GM23338 (cell line): Measurements from ENCODE around the gene PROCA1. TPM values are rescaled to one million over a fixed set of nuclear protein-coding genes. Genes with fewer than 3 reads are reported as not detected.
A peak's percentile ranks its signal among the peaks of the same experiment; 100 is the strongest.

Source experiments
- ATAC-seq: fragments of 200-7000 bp; cut with Tn5 transposase; 3 replicates; pipeline ENCODE4 v1.9.1; 2020
- DNase-seq: peaks from one replicate; pipeline ENCODE4 v3.0.0-alpha.2; 2015; ENCODE audit warnings: low spot score
- H2AFZ ChIP-seq: fragments of 200-600 bp; sonication (generic); 2 replicates; pipeline ENCODE4 v1.8.0; 2016; ENCODE audit warnings: antibody characterized with exemption, mild to moderate bottlenecking, moderate library complexity
- H3F3A ChIP-seq: fragments of 200-600 bp; sonication (generic); replicated peaks from 2 replicates; pipeline ENCODE4 v1.8.0; 2017; ENCODE audit warnings: antibody characterized with exemption, mixed run types, low read depth
- H3K27ac ChIP-seq: fragments of 200-600 bp; sonication (generic); 2 replicates; pipeline ENCODE4 v1.6.1; 2016; ENCODE audit warnings: low read depth
- H3K27me3 ChIP-seq: fragments of 200-600 bp; sonication (generic); 2 replicates; pipeline ENCODE4 v1.8.0; 2016; ENCODE audit warnings: mild to moderate bottlenecking, mixed run types, moderate library complexity; ENCODE audit not compliant: insufficient read depth
- H3K36me3 ChIP-seq: fragments of 200-600 bp; sonication (generic); 2 replicates; pipeline ENCODE4 v1.8.0; 2016; ENCODE audit warnings: mild to moderate bottlenecking; ENCODE audit not compliant: insufficient read depth
- H3K4me1 ChIP-seq: fragments of 200-600 bp; sonication (generic); 2 replicates; pipeline ENCODE4 v1.8.0; 2016; ENCODE audit warnings: mild to moderate bottlenecking, moderate library complexity; ENCODE audit not compliant: insufficient read depth
- H3K4me2 ChIP-seq: fragments of 200-600 bp; sonication (generic); 2 replicates; pipeline ENCODE4 v1.7.1; 2017; ENCODE audit warnings: mixed run types
- H3K4me3 ChIP-seq: fragments of 200-600 bp; sonication (generic); 2 replicates; pipeline ENCODE4 v1.6.1; 2016; ENCODE audit warnings: mixed run types
- H3K79me2 ChIP-seq: fragments of 200-600 bp; sonication (generic); replicated peaks from 2 replicates; pipeline ENCODE4 v1.8.0; 2017; ENCODE audit warnings: mild to moderate bottlenecking; ENCODE audit not compliant: insufficient read depth
- H3K9me2 ChIP-seq: fragments of 200-600 bp; sonication (generic); 2 replicates; pipeline ENCODE4 v1.8.0; 2017; ENCODE audit not compliant: insufficient read depth
- H4K20me1 ChIP-seq: fragments of 200-600 bp; sonication (generic); replicated peaks from 2 replicates; pipeline ENCODE4 v1.8.0; 2017; ENCODE audit warnings: mild to moderate bottlenecking; ENCODE audit not compliant: insufficient read depth
- H3K27ac Mint-ChIP-seq: 2 replicates; pipeline ENCODE4 v1.8.0; 2020; ENCODE audit warnings: inconsistent platforms, mild to moderate bottlenecking, moderate library complexity, mixed read lengths
- H3K27me3 Mint-ChIP-seq: 3 replicates; pipeline ENCODE4 v1.8.0; 2022; ENCODE audit warnings: low read depth, mild to moderate bottlenecking, moderate library complexity, mixed read lengths, inconsistent platforms; ENCODE audit not compliant: insufficient read depth, poor library complexity
- H3K36me3 Mint-ChIP-seq: 3 replicates; pipeline ENCODE4 v1.8.0; 2021; ENCODE audit warnings: low read depth, mild to moderate bottlenecking, inconsistent platforms, moderate library complexity, mixed read lengths
- H3K4me1 Mint-ChIP-seq: 3 replicates; pipeline ENCODE4 v1.8.0; 2020; ENCODE audit warnings: mild to moderate bottlenecking, inconsistent platforms, mixed read lengths
- H3K4me3 Mint-ChIP-seq: 3 replicates; pipeline ENCODE4 v1.8.0; 2021; ENCODE audit warnings: moderate library complexity, mild to moderate bottlenecking, inconsistent platforms, mixed read lengths
- H3K9me3 Mint-ChIP-seq: 3 replicates; pipeline ENCODE4 v1.8.0; 2020; ENCODE audit warnings: moderate library complexity, mild to moderate bottlenecking, inconsistent platforms, mixed read lengths
- CREB1 ChIP-seq: fragments of 250-450 bp; sonication (Bioruptor Pico); IDR thresholded peaks from 2 replicates; pipeline ENCODE4 v1.5.0; 2020; ENCODE audit warnings: low read depth, mild to moderate bottlenecking, moderate library complexity
- CTCF ChIP-seq, 2 experiments: fragments of 200-600 bp in 1 of 2; sonication (generic) in 1 of 2; conservative IDR thresholded peaks; 2 replicates each; pipeline versions ENCODE4 v1.5.1 to v1.6.1; 2016 to 2017; ENCODE audit warnings: antibody characterized with exemption in 2 of 2, low read depth in 2 of 2, mild to moderate bottlenecking in 2 of 2, moderate library complexity in 1 of 2
- EZH2 ChIP-seq: fragments of 200-600 bp; sonication (generic); IDR thresholded peaks from one replicate; pipeline ENCODE4 v1.8.0; 2017; ENCODE audit warnings: antibody characterized with exemption, mild to moderate bottlenecking, low read depth; ENCODE audit not compliant: unreplicated experiment
- EZH2phosphoT487 ChIP-seq: fragments of 200-600 bp; sonication (generic); IDR thresholded peaks from one replicate; pipeline ENCODE4 v1.8.1; 2018; ENCODE audit warnings: antibody characterized with exemption; ENCODE audit not compliant: unreplicated experiment
- JUNB ChIP-seq: IDR thresholded peaks from one replicate; pipeline ENCODE4 v1.6.1; 2016; ENCODE audit warnings: antibody characterized with exemption; ENCODE audit not compliant: unreplicated experiment
- NANOG ChIP-seq: IDR thresholded peaks from 2 replicates; pipeline ENCODE4 v1.6.1; 2016; ENCODE audit warnings: antibody characterized with exemption, borderline replicate concordance
- STAT1 ChIP-seq: IDR thresholded peaks from one replicate; pipeline ENCODE4 v1.6.1; 2016; ENCODE audit warnings: antibody characterized with exemption; ENCODE audit not compliant: unreplicated experiment
- ZNF114 ChIP-seq: fragments of 250-450 bp; sonication (Bioruptor Pico); IDR thresholded peaks from 2 replicates; pipeline ENCODE4 v1.5.0; 2020; ENCODE audit warnings: mild to moderate bottlenecking, moderate library complexity
- polyA plus RNA-seq: library from polyadenylated mRNA; unstranded; fragments of >200 nt; fragmentation: Nextera tagmentation; extraction: Ambion mirVana; gene quantifications from 2 replicates; pipeline ENCODE4 v1.2.1, GENCODE V29; 2016
- total RNA-seq: library from RNA; depleted of rRNA; stranded (reverse); fragments of >200 nt; shearing (Covaris generic); gene quantifications from 2 replicates; pipeline ENCODE4 v1.2.3, GENCODE V29; 2014
- TF ChIP-seq, protein P1 (sequence below): IDR thresholded peaks from one replicate; pipeline ENCODE4 v1.6.1; 2018; ENCODE audit warnings: antibody characterized with exemption; ENCODE audit not compliant: unreplicated experiment

Gene PROCA1
- total and polyA plus RNA-seq, 2 experiments from 2014 or later: 11.3 to 14.4 TPM

DNA sequence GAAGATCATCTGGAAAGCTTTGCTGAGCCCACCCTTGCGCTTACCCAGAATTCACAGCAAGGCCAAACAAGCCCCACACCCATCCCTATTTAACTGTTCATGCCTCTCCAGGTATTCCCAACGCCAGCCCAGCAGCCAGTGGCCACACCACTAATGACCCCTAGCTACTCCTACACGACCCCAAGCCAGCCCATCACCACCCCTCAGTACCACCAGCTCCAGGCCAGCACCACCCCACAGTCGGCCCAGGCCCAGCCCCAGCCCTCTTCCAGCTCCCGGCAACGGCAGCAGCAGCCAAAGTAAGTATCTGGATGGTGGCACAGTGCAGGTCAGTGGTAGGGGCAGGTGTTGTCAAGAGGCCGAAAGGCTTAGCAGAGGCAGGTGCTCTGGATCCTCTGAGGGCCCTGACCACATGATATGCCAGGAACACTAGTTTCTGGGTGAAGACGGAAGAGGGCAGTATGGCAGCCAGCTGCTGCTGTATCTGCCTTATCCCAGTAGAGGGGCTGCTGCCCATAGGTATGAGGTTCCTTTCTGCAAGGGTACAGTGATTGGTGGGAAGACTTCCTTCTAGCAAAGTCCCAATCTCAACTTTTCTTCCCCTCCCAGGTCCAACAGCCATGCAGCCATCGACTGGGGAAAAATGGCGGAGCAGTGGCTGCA is 10.7 kb downstream of the PROCA1 start:
- Histone ChIP-seq H3K4me3 (no peak overlapping the region), H3F3A (peaks cover 8% of the 10 kb centered on the region), H3K4me2 (no peak overlapping the region), H3K79me2 (no peaks in the 10 kb centered on the region), H3K4me1 (no peaks in the 10 kb centered on the region), H3K27ac (no peak overlapping the region), H2AFZ (no peak overlapping the region), H3K9me2 (no peaks in the 10 kb centered on the region), H4K20me1 (peaks cover 4% of the 10 kb centered on the region), H3K27me3 (no peaks in the 10 kb centered on the region), H3K36me3 (peaks cover 24% of the 10 kb centered on the region)
- TF ChIP-seq CTCF (conservative IDR thresholded peaks at IDR 0.05; ENCODE audit: low read depth in 2 of 2): peak in 1 of 2 experiments; percentile 39; a peak in 2 of 4 replicates
- no peak for TF ChIP-seq EZH2
- no peak for TF ChIP-seq ZNF114
- no peak overlapping the region for H3K4me3 Mint-ChIP-seq
- DNase-seq (no peak), ATAC-seq (peak; percentile 8; the same call in 2 of the 3 replicates)
- H3K9me3 Mint-ChIP-seq: no peaks in the 10 kb centered on the region
- H3K36me3 Mint-ChIP-seq: peaks cover 82% of the 10 kb centered on the region
- peaks cover 16% of the 10 kb centered on the region for H3K27me3 Mint-ChIP-seq
- H3K4me1 Mint-ChIP-seq: peaks cover 28% of the 10 kb centered on the region
- H3K27ac Mint-ChIP-seq: no peak overlapping the region

DNA sequence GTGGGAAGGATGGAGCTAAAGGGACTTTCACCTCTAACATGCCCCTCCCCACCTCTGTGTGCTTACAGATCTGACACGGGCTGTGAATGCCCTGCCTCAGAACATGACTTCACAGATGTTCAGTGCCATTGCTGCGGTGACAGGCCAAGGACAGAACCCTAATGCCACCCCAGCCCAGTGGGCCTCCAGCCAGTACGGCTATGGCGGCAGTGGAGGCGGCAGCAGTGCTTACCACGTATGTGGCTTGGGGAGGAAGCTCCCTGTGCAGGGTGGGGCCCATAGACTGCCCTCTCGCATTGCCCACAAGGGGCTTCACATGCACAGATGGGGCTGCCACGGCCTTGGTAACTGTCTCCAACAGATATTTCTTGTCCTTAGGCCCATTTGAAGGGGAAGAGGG is 11.4 kb downstream of the PROCA1 start:
- Histone ChIP-seq H3F3A (peaks cover 7% of the 10 kb centered on the region; the same call in 1 of the 2 replicates), H3K27me3 (no peaks in the 10 kb centered on the region), H3K27ac (no peak overlapping the region), H3K79me2 (no peaks in the 10 kb centered on the region), H4K20me1 (peaks cover 4% of the 10 kb centered on the region), H3K4me3 (no peak overlapping the region), H3K4me2 (no peak overlapping the region), H3K36me3 (peaks cover 24% of the 10 kb centered on the region), H2AFZ (no peak overlapping the region), H3K4me1 (no peaks in the 10 kb centered on the region), H3K9me2 (no peaks in the 10 kb centered on the region)
- H3K4me1 Mint-ChIP-seq: peaks cover 23% of the 10 kb centered on the region
- no peaks in the 10 kb centered on the region for H3K9me3 Mint-ChIP-seq
- no peak overlapping the region for H3K27ac Mint-ChIP-seq
- H3K27me3 Mint-ChIP-seq: peaks cover 14% of the 10 kb centered on the region
- DNase-seq (no peak), ATAC-seq (no peak)
- H3K4me3 Mint-ChIP-seq: no peak overlapping the region
- TF ChIP-seq, protein P1, sequence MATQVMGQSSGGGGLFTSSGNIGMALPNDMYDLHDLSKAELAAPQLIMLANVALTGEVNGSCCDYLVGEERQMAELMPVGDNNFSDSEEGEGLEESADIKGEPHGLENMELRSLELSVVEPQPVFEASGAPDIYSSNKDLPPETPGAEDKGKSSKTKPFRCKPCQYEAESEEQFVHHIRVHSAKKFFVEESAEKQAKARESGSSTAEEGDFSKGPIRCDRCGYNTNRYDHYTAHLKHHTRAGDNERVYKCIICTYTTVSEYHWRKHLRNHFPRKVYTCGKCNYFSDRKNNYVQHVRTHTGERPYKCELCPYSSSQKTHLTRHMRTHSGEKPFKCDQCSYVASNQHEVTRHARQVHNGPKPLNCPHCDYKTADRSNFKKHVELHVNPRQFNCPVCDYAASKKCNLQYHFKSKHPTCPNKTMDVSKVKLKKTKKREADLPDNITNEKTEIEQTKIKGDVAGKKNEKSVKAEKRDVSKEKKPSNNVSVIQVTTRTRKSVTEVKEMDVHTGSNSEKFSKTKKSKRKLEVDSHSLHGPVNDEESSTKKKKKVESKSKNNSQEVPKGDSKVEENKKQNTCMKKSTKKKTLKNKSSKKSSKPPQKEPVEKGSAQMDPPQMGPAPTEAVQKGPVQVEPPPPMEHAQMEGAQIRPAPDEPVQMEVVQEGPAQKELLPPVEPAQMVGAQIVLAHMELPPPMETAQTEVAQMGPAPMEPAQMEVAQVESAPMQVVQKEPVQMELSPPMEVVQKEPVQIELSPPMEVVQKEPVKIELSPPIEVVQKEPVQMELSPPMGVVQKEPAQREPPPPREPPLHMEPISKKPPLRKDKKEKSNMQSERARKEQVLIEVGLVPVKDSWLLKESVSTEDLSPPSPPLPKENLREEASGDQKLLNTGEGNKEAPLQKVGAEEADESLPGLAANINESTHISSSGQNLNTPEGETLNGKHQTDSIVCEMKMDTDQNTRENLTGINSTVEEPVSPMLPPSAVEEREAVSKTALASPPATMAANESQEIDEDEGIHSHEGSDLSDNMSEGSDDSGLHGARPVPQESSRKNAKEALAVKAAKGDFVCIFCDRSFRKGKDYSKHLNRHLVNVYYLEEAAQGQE: no peak
- TF ChIP-seq JUNB: no peak
- no peak for TF ChIP-seq EZH2phosphoT487
- no peak for TF ChIP-seq CTCF (conservative IDR thresholded peaks at IDR 0.05; ENCODE audit: low read depth in 2 of 2)
- TF ChIP-seq CREB1 (CRISPR knock-in tag): no peak
- TF ChIP-seq STAT1: no peak
- no peak for TF ChIP-seq NANOG
- H3K36me3 Mint-ChIP-seq: peaks cover 89% of the 10 kb centered on the region
